H9 (cell line): ENCODE measurements around the gene HNF1A. TPM values are rescaled to one million over a fixed set of nuclear protein-coding genes. Genes with fewer than 3 reads are reported as not detected.

ENCODE experiments used
- DNase-seq: peaks from one replicate; pipeline ENCODE4 v3.0.0-alpha.2; 2017
- H2AFZ ChIP-seq: one replicate; pipeline ENCODE4 v1.6.1; 2013; ENCODE audit warnings: mild to moderate bottlenecking, low read length, control low read depth, moderate library complexity
- H2AK5ac ChIP-seq: 2 replicates; pipeline ENCODE4 v1.6.1; 2013; ENCODE audit warnings: low read length, control low read depth, mixed read lengths; ENCODE audit not compliant: insufficient read length
- H2BK120ac ChIP-seq: one replicate; pipeline ENCODE4 v1.6.1; 2013; ENCODE audit warnings: low read depth, mild to moderate bottlenecking, low read length, control low read depth, inconsistent platforms; ENCODE audit not compliant: poor library complexity, severe bottlenecking
- H2BK12ac ChIP-seq: 2 replicates; pipeline ENCODE4 v1.6.1; 2013; ENCODE audit warnings: low read length, control low read depth, mixed read lengths, low read depth; ENCODE audit not compliant: insufficient read length
- H2BK15ac ChIP-seq: 2 replicates; pipeline ENCODE4 v1.6.1; 2013; ENCODE audit warnings: low read depth, low read length, control low read depth
- H2BK20ac ChIP-seq: one replicate; pipeline ENCODE4 v1.6.1; 2013; ENCODE audit warnings: low read depth, mild to moderate bottlenecking, low read length, control low read depth, inconsistent platforms; ENCODE audit not compliant: poor library complexity, severe bottlenecking
- H2BK5ac ChIP-seq: 2 replicates; pipeline ENCODE4 v1.6.1; 2013; ENCODE audit warnings: low read length, control low read depth, mixed read lengths; ENCODE audit not compliant: insufficient read length
- H3K14ac ChIP-seq: 2 replicates; pipeline ENCODE4 v1.6.1; 2013; ENCODE audit warnings: low read length, control low read depth; ENCODE audit not compliant: insufficient read depth
- H3K18ac ChIP-seq: 2 replicates; pipeline ENCODE4 v1.6.1; 2013; ENCODE audit warnings: low read depth, mild to moderate bottlenecking, mixed read lengths, low read length, control low read depth; ENCODE audit not compliant: insufficient read length
- H3K23ac ChIP-seq: 2 replicates; pipeline ENCODE4 v1.6.1; 2013; ENCODE audit warnings: low read length, control low read depth, mixed read lengths, low read depth; ENCODE audit not compliant: insufficient read length
- H3K23me2 ChIP-seq: 2 replicates; pipeline ENCODE4 v1.6.1; 2013; ENCODE audit warnings: low read depth, mild to moderate bottlenecking, mixed read lengths, low read length, control low read depth; ENCODE audit not compliant: insufficient read length, poor library complexity, severe bottlenecking
- H3K27ac ChIP-seq: 2 replicates; pipeline ENCODE4 v1.5.1; 2013; ENCODE audit warnings: low read length, control low read depth, mixed read lengths, low read depth; ENCODE audit not compliant: insufficient read length
- H3K27me3 ChIP-seq: 2 replicates; pipeline ENCODE4 v1.6.1; 2013; ENCODE audit warnings: low read length, control low read depth, inconsistent platforms; ENCODE audit not compliant: insufficient read depth
- H3K4ac ChIP-seq: 2 replicates; pipeline ENCODE4 v1.6.1; 2013; ENCODE audit warnings: low read depth, mild to moderate bottlenecking, control low read depth, inconsistent platforms, low read length, moderate library complexity
- H3K4me1 ChIP-seq: 2 replicates; pipeline ENCODE4 v1.6.1; 2013; ENCODE audit warnings: low read length, control low read depth, inconsistent platforms; ENCODE audit not compliant: insufficient read depth
- H3K4me2 ChIP-seq: 2 replicates; pipeline ENCODE4 v1.6.1; 2013; ENCODE audit warnings: low read length, control low read depth, mixed read lengths; ENCODE audit not compliant: insufficient read length, insufficient read depth
- H3K56ac ChIP-seq: 2 replicates; pipeline ENCODE4 v1.6.1; 2013; ENCODE audit warnings: low read depth, mild to moderate bottlenecking, mixed read lengths, low read length, control low read depth; ENCODE audit not compliant: insufficient read length
- H3K79me1 ChIP-seq: 2 replicates; pipeline ENCODE4 v1.6.1; 2013; ENCODE audit warnings: low read depth, mild to moderate bottlenecking, moderate library complexity, low read length, control low read depth, inconsistent platforms; ENCODE audit not compliant: insufficient read depth, poor library complexity, severe bottlenecking
- H3K79me2 ChIP-seq: 2 replicates; pipeline ENCODE4 v1.6.1; 2013; ENCODE audit warnings: low read length, control low read depth, inconsistent platforms; ENCODE audit not compliant: insufficient read depth
- H3K9ac ChIP-seq: 2 replicates; pipeline ENCODE4 v1.6.1; 2013; ENCODE audit warnings: low read length, control low read depth, mixed read lengths; ENCODE audit not compliant: insufficient read length; ENCODE audit errors: extremely low read depth
- H3K9me3 ChIP-seq: one replicate; pipeline ENCODE4 v1.6.1; 2013; ENCODE audit warnings: low read depth, low read length, inconsistent platforms; ENCODE audit not compliant: control insufficient read depth
- H3T11ph ChIP-seq: one replicate; pipeline ENCODE4 v1.6.1; 2013; ENCODE audit warnings: mild to moderate bottlenecking, low read length, control low read depth, inconsistent platforms
- H4K20me1 ChIP-seq: one replicate; pipeline ENCODE4 v1.6.1; 2013; ENCODE audit not compliant: control insufficient read depth, insufficient read length, insufficient read depth
- H4K5ac ChIP-seq: 2 replicates; pipeline ENCODE4 v1.6.1; 2013; ENCODE audit warnings: low read depth, mild to moderate bottlenecking, mixed read lengths, low read length, control low read depth; ENCODE audit not compliant: insufficient read length
- H4K8ac ChIP-seq: replicated peaks from 2 replicates; pipeline ENCODE4 v1.6.1; 2013; ENCODE audit warnings: low read length, control low read depth, mixed read lengths, low read depth; ENCODE audit not compliant: insufficient read length
- H4K91ac ChIP-seq: 2 replicates; pipeline ENCODE4 v1.6.1; 2013; ENCODE audit warnings: low read depth, mild to moderate bottlenecking, moderate library complexity, mixed read lengths, low read length, control low read depth; ENCODE audit not compliant: insufficient read length
- H3K27ac Mint-ChIP-seq, 3 experiments: 2 replicates in 2 of 3; 3 replicates in 1 of 3; pipeline ENCODE4 v1.8.0; 2020 to 2021; ENCODE audit warnings: mixed read lengths in 3 of 3, mild to moderate bottlenecking in 1 of 3, moderate library complexity in 1 of 3
- H3K27me3 Mint-ChIP-seq: 2 replicates; pipeline ENCODE4 v1.8.0; 2021; ENCODE audit warnings: low read depth, mild to moderate bottlenecking, moderate library complexity, mixed read lengths
- H3K36me3 Mint-ChIP-seq, 3 experiments: 2 replicates in 2 of 3; 3 replicates in 1 of 3; pipeline ENCODE4 v1.8.0; 2020 to 2021; ENCODE audit warnings: low read depth in 3 of 3, mixed read lengths in 3 of 3; ENCODE audit not compliant: insufficient read depth in 1 of 3
- H3K4me1 Mint-ChIP-seq, 2 experiments: 2 replicates each; pipeline ENCODE4 v1.8.0; 2020; ENCODE audit warnings: mixed read lengths in 2 of 2
- H3K4me3 Mint-ChIP-seq, 2 experiments: 2 replicates in 1 of 2; 3 replicates in 1 of 2; pipeline ENCODE4 v1.8.0; 2020 to 2021; ENCODE audit warnings: mild to moderate bottlenecking in 2 of 2, mixed read lengths in 2 of 2, moderate library complexity in 1 of 2
- H3K9me3 Mint-ChIP-seq, 2 experiments: 2 replicates in 1 of 2; 3 replicates in 1 of 2; pipeline ENCODE4 v1.8.0; 2020; ENCODE audit warnings: mild to moderate bottlenecking in 2 of 2, mixed read lengths in 2 of 2, moderate library complexity in 1 of 2
- CTCF ChIP-seq: fragments of 200-600 bp; sonication (generic); conservative IDR thresholded peaks from 3 replicates; pipeline ENCODE4 v1.8.0; 2021; ENCODE audit warnings: antibody characterized with exemption, mild to moderate bottlenecking
- WGBS: extraction: QIAGEN DNeasy Blood & Tissue Kit; methylation state at CpG from one replicate; pipeline ENCODE4 v1.1.7; 2013; ENCODE audit warnings: missing lambda C conversion rate, low lambda C conversion rate, mixed read lengths; ENCODE audit not compliant: insufficient read length; ENCODE audit errors: extremely low coverage; 5-methylcytosine and 5-hydroxymethylcytosine counted together
- total RNA-seq: library from RNA; stranded (reverse); gene quantifications from 2 replicates; pipeline ENCODE4 v1.2.1, GENCODE V29; 2021

HNF1A gene
- total RNA-seq, 1 experiment from 2014 or later: not detected

- DNase-seq: no peak
- H3K36me3 Mint-ChIP-seq: no peaks in the 10 kb centered on the region
- Histone ChIP-seq H2BK120ac (no peak overlapping the region), H2AFZ (no peak overlapping the region), H3K79me1 (no peaks in the 10 kb centered on the region), H3K27me3 (no peaks in the 10 kb centered on the region), H2BK5ac (no peak overlapping the region), H3K4ac (no peak overlapping the region), H4K5ac (no peak overlapping the region), H4K91ac (no peak overlapping the region), H4K8ac (no peak overlapping the region), H3K9me3 (no peaks in the 10 kb centered on the region), H3K4me2 (no peak overlapping the region), H3K4me1 (no peaks in the 10 kb centered on the region; the same call in 1 of the 2 replicates), H3K14ac (no peak overlapping the region), H3K56ac (no peak overlapping the region), H3K9ac (no peak overlapping the region), H3K23ac (no peak overlapping the region), H3T11ph (no peak overlapping the region), H2BK12ac (no peak overlapping the region), H2AK5ac (no peak overlapping the region), H3K18ac (no peak overlapping the region), H2BK20ac (no peak overlapping the region), H3K23me2 (no peaks in the 10 kb centered on the region), H3K79me2 (no peaks in the 10 kb centered on the region), H2BK15ac (no peak overlapping the region), H3K27ac (no peak overlapping the region), H4K20me1 (no peaks in the 10 kb centered on the region)
- peaks cover 11 to 14% of the 10 kb centered on the region in 2 experiments for H3K4me1 Mint-ChIP-seq
- H3K9me3 Mint-ChIP-seq: no peaks in the 10 kb centered on the region
- H3K27ac Mint-ChIP-seq: no peak overlapping the region
- TF ChIP-seq CTCF: no peak
- H3K27me3 Mint-ChIP-seq: no peaks in the 10 kb centered on the region; the same call in 1 of the 2 replicates
- no CpG with 5 or more reads among the region's 8 CpGs for WGBS
- no peak overlapping the region for H3K4me3 Mint-ChIP-seq
These were observed 14.0 kb upstream of the HNF1A start for GRCh38 chr12:120964298-120964697.
